WERI-Rb-1 (cell line): ENCODE measurements around the gene C4orf50.

Experiments used
- DNase-seq: peaks from one replicate; pipeline ENCODE4 v3.0.0-alpha.2; 2020
- H3K27ac ChIP-seq: fragments of 250-450 bp; sonication (Bioruptor Pico); 2 replicates; pipeline ENCODE4 v1.5.1; 2020; ENCODE audit warnings: mild to moderate bottlenecking, moderate library complexity
- H3K27me3 ChIP-seq: fragments of 250-450 bp; sonication (Bioruptor Pico); 2 replicates; pipeline ENCODE4 v1.5.1; 2021; ENCODE audit warnings: mild to moderate bottlenecking, low read depth, moderate library complexity; ENCODE audit not compliant: insufficient read depth, severe bottlenecking
- H3K36me3 ChIP-seq: fragments of 250-450 bp; sonication (Bioruptor Pico); 2 replicates; pipeline ENCODE4 v1.5.1; 2020; ENCODE audit warnings: mild to moderate bottlenecking, moderate library complexity
- H3K4me3 ChIP-seq: 2 replicates; pipeline ENCODE4 v1.5.1; 2011; ENCODE audit warnings: low read depth, mild to moderate bottlenecking, control low read depth, low read length
- H3K9me3 ChIP-seq: fragments of 250-450 bp; sonication (Bioruptor Pico); 2 replicates; pipeline ENCODE4 v1.5.1; 2021; ENCODE audit warnings: mild to moderate bottlenecking, moderate library complexity; ENCODE audit not compliant: severe bottlenecking
- TF ChIP-seq, protein P1 (sequence below): IDR thresholded peaks from 2 replicates; pipeline ENCODE4 v1.5.1; 2011; ENCODE audit warnings: low read depth, mild to moderate bottlenecking, control low read depth, inconsistent platforms, low read length

Gene C4orf50

DNA sequence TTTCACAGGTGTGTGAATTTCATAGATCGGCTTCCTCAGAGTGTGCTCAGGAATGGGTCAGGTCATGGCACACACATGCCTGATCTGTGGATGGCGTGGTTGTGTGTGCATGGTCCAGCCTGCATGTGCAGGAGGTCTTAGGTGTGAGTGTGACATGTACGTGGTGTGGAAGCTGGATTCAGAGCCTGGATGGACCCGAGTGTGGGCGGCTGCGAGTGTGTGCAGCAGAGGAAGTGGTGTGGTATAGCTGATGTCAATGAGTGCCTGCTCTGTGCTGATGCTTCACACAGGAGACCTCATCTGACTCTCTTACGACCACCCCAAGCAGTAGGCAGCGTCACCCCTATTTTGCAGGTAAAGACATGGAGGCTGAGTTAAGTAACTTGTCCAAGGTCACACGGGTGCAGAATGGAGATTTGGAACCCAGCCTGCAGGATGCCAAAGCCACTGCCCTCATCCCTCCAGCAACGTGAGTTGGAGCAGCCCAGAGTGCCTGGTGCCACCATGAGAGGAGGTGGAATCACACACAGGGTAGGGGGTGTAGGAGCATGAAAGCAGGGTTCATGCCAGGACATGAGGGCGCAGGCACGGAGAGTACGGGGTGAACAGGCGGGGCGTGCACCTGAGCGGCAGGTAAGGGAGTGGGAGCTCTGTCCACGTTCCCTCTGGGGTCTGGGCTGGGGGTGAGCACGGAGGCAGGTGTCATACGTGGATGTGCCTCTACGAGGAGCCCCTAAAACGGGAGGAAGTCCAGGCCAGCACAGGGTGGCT is 24.2 kb upstream of the C4orf50 start:
- DNase-seq: no peak
- H3K36me3 ChIP-seq: no peaks in the 10 kb centered on the region
- no peak overlapping the region for H3K27ac ChIP-seq
- H3K9me3 ChIP-seq: no peaks in the 10 kb centered on the region
- no peak overlapping the region for H3K4me3 ChIP-seq
- H3K27me3 ChIP-seq: no peaks in the 10 kb centered on the region
- TF ChIP-seq, protein P1, sequence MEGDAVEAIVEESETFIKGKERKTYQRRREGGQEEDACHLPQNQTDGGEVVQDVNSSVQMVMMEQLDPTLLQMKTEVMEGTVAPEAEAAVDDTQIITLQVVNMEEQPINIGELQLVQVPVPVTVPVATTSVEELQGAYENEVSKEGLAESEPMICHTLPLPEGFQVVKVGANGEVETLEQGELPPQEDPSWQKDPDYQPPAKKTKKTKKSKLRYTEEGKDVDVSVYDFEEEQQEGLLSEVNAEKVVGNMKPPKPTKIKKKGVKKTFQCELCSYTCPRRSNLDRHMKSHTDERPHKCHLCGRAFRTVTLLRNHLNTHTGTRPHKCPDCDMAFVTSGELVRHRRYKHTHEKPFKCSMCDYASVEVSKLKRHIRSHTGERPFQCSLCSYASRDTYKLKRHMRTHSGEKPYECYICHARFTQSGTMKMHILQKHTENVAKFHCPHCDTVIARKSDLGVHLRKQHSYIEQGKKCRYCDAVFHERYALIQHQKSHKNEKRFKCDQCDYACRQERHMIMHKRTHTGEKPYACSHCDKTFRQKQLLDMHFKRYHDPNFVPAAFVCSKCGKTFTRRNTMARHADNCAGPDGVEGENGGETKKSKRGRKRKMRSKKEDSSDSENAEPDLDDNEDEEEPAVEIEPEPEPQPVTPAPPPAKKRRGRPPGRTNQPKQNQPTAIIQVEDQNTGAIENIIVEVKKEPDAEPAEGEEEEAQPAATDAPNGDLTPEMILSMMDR: no peak

DNA sequence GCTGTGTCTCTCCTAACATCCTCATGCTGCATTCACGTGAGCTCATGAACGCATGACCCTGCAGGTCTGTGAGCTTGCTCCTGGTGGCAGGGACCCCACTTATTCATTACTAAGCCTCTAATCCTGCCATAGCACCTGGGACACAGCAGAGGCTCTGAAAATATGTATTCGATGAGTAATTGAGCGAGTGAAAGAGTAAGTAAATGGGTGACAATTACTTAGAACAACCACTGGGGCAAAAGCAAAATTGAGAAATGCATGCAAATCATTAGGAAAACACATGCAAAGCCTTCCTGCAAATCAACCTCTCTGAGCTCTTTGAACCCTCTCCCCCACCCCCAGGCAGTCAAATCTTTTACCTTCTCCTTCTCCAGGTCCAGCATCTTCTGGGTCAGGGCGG is 23.6 kb upstream of the C4orf50 start:
- H3K27ac ChIP-seq: no peak overlapping the region
- TF ChIP-seq, protein P1: no peak
- H3K36me3 ChIP-seq: no peaks in the 10 kb centered on the region
- H3K4me3 ChIP-seq: no peak overlapping the region
- no peaks in the 10 kb centered on the region for H3K9me3 ChIP-seq
- DNase-seq: no peak
- no peaks in the 10 kb centered on the region for H3K27me3 ChIP-seq

DNA sequence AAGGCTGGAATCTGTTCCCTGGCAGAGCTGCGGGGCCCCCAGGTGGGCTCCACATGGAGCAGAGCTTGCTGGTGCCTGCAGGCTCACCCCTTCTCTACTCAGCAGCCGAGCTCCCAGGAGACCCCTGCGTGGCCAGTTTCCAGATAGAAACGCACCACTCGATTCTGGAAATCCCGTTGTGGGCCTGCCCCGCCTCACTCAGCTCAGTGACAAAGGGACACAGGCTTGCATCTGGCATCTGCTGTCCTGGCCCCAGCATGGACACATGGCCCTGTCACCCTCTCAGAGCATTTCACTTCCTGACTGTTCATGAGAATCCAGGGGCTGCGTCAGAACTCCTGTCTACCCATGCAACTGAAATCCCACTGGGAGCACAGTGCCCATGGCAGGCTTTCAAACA is 20.5 kb upstream of the C4orf50 start:
- no peaks in the 10 kb centered on the region for H3K9me3 ChIP-seq
- DNase-seq: no peak
- H3K27ac ChIP-seq: no peak overlapping the region
- TF ChIP-seq, protein P1: no peak
- H3K4me3 ChIP-seq: no peak overlapping the region
- H3K36me3 ChIP-seq: no peaks in the 10 kb centered on the region
- no peaks in the 10 kb centered on the region for H3K27me3 ChIP-seq

DNA sequence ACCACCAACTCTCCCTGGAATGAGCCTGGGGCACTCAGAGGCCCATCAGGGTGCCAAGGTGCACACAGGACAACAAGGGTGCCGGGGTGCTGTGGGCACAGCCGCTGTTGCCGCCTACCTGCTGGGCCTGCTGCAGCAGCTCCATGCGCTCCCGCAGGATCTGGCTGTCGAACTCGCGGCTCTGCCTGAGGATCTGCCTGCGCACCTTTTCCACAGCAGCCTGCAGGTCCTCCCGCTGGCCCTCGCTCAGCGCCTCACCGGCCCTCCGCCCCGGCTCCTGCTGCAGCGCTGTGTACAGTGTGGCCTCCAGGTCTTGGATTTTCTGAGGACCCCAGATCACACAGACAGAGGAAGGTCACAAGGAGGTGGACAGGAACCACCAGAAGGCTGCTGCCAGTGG is 17.6 kb upstream of the C4orf50 start:
- Histone ChIP-seq H3K27me3 (no peaks in the 10 kb centered on the region), H3K27ac (no peak overlapping the region), H3K36me3 (no peaks in the 10 kb centered on the region), H3K9me3 (no peaks in the 10 kb centered on the region), H3K4me3 (no peak overlapping the region)
- no peak for DNase-seq
- TF ChIP-seq, protein P1: no peak

DNA sequence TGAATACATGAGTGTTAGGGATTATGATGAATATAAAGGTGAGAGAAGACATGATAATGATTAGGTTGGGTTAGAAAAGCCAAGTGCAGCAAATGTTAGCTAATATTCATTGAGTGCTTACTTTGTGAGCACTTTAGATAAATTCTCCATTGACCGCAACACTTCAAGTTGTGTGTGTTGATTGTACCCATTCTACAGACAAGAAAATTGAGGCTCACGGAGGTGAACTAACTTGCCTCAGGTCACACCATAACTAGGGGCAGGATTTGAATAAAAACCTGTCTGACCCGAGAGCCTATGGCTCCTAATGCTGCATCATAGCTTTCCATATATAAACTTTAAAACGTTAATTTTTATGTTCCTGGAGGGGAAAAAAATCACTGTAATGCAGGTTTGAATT is 15.2 kb upstream of the C4orf50 start:
- Histone ChIP-seq H3K4me3 (no peak overlapping the region), H3K9me3 (no peaks in the 10 kb centered on the region), H3K27ac (no peak overlapping the region), H3K36me3 (no peaks in the 10 kb centered on the region), H3K27me3 (no peaks in the 10 kb centered on the region)
- no peak for DNase-seq
- TF ChIP-seq, protein P1: no peak
